Body of pancreas (tissue), 4 donors: ENCODE results near the gene CCDC27. TPM values are rescaled to one million over a fixed set of nuclear protein-coding genes. Genes with fewer than 3 reads are reported as not detected.

ENCODE experiments used
- ATAC-seq: fragments of 150-250 bp; one replicate; pipeline ENCODE4 v1.9.1; 2016
- DNase-seq, 4 donors: peaks; one replicate each; pipeline ENCODE4 v3.0.0-alpha.2; 2019
- H3K27ac ChIP-seq, 4 donors: fragments of 200-600 bp; sonication (generic); 1 replicate in 3 of 4; 2 replicates in 1 of 4; pipeline versions ENCODE4 v1.5.1 to v1.6.1; 2016 to 2019; ENCODE audit warnings: mild to moderate bottlenecking in 1 of 4, mixed read lengths in 1 of 4, moderate library complexity in 1 of 4
- H3K27me3 ChIP-seq, 2 donors: fragments of 200-600 bp; sonication (generic); one replicate each; pipeline ENCODE4 v1.6.0; 2016; ENCODE audit warnings: mild to moderate bottlenecking in 1 of 2
- H3K36me3 ChIP-seq, 2 donors: fragments of 200-600 bp; sonication (generic); replicated peaks in 1 of 2; 2 replicates each; pipeline ENCODE4 v1.5.1; 2016; ENCODE audit warnings: low read depth in 2 of 2; ENCODE audit not compliant: insufficient read depth in 1 of 2
- H3K4me1 ChIP-seq: fragments of 200-600 bp; sonication (generic); one replicate; pipeline ENCODE4 v1.6.0; 2016
- H3K4me3 ChIP-seq, 2 donors: fragments of 200-600 bp; sonication (generic); 1 replicate in 1 of 2; 2 replicates in 1 of 2; pipeline ENCODE4 v1.5.1; 2016 to 2019
- H3K9me3 ChIP-seq, 3 donors: fragments of 200-600 bp; sonication (generic); 1 replicate in 2 of 3; 2 replicates in 1 of 3; pipeline ENCODE4 v1.5.1; 2016
- POLR2A ChIP-seq, 3 donors: fragments of 450-650 bp; IDR thresholded peaks; one replicate each; pipeline ENCODE4 v1.6.1; 2016; ENCODE audit warnings: antibody characterized with exemption in 3 of 3, mild to moderate bottlenecking in 2 of 3
- WGBS, 2 donors: methylation state at CpG; one replicate each; pipeline ENCODE4 v1.1.5; 2017; 5-methylcytosine and 5-hydroxymethylcytosine counted together
- intact Hi-C: fragments of 100-400 bp; cut with DNase I; formaldehyde crosslinking; loops from one replicate; pipeline ENCODE4 v1.15.1; 2023
- total RNA-seq, 2 donors: library from RNA; depleted of rRNA; stranded (reverse); fragments of >200 nt; gene quantifications; one replicate each; pipeline ENCODE4 v1.1.0, GENCODE V29; 2016
- TF ChIP-seq, protein P1 (sequence below), 7 experiments: fragments of 450-650 bp in 4 of 7; fragments of 200-600 bp in 3 of 7; sonication (generic) in 3 of 7; IDR thresholded peaks; one replicate each; pipeline ENCODE4 v1.5.1; 2016 to 2019; ENCODE audit warnings: antibody characterized with exemption in 7 of 7

Gene CCDC27
- total RNA-seq, 2 donors from 2014 or later, result not detected

DNA sequence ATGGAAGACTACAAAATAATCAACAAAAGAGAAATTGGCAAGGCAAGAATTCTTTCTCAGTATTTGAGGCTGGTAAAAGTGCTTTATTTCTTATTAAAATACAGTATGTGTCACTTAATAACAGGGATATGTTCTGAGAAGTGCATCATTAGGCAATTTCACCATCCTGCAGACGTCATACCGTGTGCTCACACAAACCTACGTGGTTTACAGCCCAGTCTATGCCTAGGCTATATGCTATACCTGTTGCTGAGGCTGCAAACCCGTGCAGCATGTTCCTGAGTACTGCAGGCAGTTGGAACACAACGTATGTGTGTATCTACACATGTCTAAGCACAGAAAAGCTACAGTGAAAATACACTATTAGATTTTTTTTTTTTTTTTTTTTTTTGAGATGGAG lies 2.7 kb upstream of the CCDC27 start:
- Histone ChIP-seq H3K27me3 (no peaks in the 10 kb centered on the region), H3K9me3 (no peaks in the 10 kb centered on the region), H3K4me3 (no peak overlapping the region), H3K27ac (no peak overlapping the region), H3K36me3 (no peaks in the 10 kb centered on the region), H3K4me1 (peaks cover 30% of the 10 kb centered on the region)
- 45 to 50% methylated on average over 5 of the region's 5 CpGs for WGBS, 2 donors
- no peak for TF ChIP-seq POLR2A (IDR thresholded peaks at IDR 0.05)
- TF ChIP-seq, protein P1, sequence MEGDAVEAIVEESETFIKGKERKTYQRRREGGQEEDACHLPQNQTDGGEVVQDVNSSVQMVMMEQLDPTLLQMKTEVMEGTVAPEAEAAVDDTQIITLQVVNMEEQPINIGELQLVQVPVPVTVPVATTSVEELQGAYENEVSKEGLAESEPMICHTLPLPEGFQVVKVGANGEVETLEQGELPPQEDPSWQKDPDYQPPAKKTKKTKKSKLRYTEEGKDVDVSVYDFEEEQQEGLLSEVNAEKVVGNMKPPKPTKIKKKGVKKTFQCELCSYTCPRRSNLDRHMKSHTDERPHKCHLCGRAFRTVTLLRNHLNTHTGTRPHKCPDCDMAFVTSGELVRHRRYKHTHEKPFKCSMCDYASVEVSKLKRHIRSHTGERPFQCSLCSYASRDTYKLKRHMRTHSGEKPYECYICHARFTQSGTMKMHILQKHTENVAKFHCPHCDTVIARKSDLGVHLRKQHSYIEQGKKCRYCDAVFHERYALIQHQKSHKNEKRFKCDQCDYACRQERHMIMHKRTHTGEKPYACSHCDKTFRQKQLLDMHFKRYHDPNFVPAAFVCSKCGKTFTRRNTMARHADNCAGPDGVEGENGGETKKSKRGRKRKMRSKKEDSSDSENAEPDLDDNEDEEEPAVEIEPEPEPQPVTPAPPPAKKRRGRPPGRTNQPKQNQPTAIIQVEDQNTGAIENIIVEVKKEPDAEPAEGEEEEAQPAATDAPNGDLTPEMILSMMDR (IDR thresholded peaks at IDR 0.05), result no peak
- intact Hi-C loops, result no loop called here
- DNase-seq (no peak), ATAC-seq (no peak)

DNA sequence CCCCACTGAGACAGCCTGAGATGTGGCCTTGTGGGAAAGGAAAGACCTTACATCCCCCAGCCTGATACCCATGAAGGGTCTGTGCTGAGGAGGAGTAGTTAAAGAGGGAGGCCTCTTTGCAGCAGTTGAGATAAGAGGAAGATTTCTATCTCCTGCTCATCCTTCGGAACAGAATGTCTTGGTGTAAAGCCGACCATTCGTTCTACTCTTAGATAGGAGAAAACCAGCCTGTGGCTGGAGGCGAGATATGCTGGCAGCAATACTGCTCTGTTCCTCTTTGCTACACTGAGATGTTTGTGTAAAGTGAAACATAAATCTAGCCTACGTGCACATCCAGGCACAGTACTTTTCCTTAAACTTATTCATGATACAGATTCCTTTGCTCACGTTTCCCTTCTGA lies 1.5 kb upstream of the CCDC27 start:
- no peak overlapping the region for H3K4me3 ChIP-seq
- no peaks in the 10 kb centered on the region for H3K9me3 ChIP-seq
- DNase-seq (no peak), ATAC-seq (no peak)
- no peak for TF ChIP-seq POLR2A (IDR thresholded peaks at IDR 0.05)
- TF ChIP-seq, protein P1 (IDR thresholded peaks at IDR 0.05), result no peak
- 42 to 54% methylated on average over 6 of the region's 6 CpGs for WGBS, 2 donors
- H3K27me3 ChIP-seq, result no peaks in the 10 kb centered on the region
- H3K27ac ChIP-seq, result no peak overlapping the region
- H3K36me3 ChIP-seq, result no peaks in the 10 kb centered on the region
- intact Hi-C loops, result no loop called here
- H3K4me1 ChIP-seq, result peaks cover 17% of the 10 kb centered on the region

DNA sequence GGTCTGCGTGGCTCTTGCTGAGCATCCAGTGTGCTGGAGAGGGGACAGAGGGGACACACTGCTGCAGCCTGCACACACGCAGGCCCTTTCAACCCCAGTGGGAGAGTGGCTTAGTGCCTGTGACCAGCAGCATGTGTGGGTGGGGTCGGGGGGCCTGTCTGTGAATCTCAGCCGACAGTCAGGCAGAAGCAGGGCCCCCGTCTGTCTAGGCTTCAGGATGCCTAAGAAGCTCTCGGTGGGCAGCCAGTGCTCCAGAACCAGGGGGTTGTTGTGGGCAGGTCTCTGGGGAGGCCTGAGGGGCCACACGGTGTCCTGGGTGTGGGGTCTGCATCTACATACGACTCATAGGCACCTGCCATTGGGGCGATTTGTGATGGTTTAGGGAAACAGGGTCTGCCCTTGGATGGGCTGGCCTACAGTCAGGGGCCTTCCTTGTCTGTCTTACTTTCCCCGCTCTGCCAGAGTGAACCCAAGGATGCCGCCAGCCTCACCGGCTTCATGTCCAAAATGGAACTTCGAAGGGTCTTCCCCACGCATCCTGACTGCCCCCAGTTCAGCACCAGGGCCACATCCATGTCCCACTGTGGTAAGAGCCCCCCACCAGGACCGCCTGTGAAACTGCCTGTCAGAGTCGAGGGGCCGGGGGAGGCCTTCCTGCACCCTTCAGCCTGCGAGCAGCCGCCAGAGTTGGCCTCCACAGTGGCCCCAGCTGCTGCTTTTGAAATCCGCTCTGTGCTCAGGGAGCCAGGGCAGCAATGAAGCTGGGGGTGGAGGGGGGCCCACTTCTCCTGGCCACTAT lies 1.6 kb downstream of the CCDC27 start:
- no peaks in the 10 kb centered on the region for H3K4me1 ChIP-seq
- no peak for DNase-seq
- H3K4me3 ChIP-seq, result no peak overlapping the region
- ATAC-seq, result no peak
- no peaks in the 10 kb centered on the region for H3K27me3 ChIP-seq
- no peak overlapping the region for H3K27ac ChIP-seq
- no peaks in the 10 kb centered on the region for H3K9me3 ChIP-seq
- TF ChIP-seq, protein P1 (IDR thresholded peaks at IDR 0.05), result no peak
- no peak for TF ChIP-seq POLR2A (IDR thresholded peaks at IDR 0.05)
- no peaks in the 10 kb centered on the region for H3K36me3 ChIP-seq
- 73 to 83% methylated on average over 11 to 20 of the region's 20 CpGs for WGBS, 2 donors
- intact Hi-C loops, result no loop called here

DNA sequence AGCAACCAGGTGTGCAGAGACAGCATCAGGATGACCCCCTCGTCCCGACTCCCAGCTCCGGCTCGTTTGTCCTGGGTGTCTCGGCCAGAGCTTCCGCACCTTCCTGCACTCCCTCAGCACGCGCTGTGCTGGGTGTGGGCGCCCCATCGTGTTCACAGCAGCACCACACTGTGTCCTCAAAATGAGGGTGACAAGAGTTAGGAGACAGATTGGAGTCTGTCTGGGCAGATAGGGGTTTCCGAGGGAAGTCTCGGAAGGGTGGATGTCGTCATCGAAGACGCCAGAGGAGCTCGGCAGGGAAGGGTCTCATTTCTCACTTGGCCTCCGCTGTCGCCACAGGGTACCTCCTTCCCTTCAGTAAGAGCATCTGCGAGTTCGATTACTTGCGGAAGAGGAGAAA lies 4.1 kb downstream of the CCDC27 start:
- ATAC-seq (no peak), DNase-seq (no peak)
- no peaks in the 10 kb centered on the region for H3K36me3 ChIP-seq
- no peak overlapping the region for H3K27ac ChIP-seq
- no peak overlapping the region for H3K4me3 ChIP-seq
- H3K9me3 ChIP-seq, result no peaks in the 10 kb centered on the region
- no peaks in the 10 kb centered on the region for H3K27me3 ChIP-seq
- intact Hi-C loops, result no loop called here
- no peaks in the 10 kb centered on the region for H3K4me1 ChIP-seq
- WGBS, 2 donors, result 70 to 71% methylated on average over 21 of the region's 21 CpGs
- TF ChIP-seq POLR2A (IDR thresholded peaks at IDR 0.05), result no peak
- TF ChIP-seq, protein P1 (IDR thresholded peaks at IDR 0.05), result no peak

DNA sequence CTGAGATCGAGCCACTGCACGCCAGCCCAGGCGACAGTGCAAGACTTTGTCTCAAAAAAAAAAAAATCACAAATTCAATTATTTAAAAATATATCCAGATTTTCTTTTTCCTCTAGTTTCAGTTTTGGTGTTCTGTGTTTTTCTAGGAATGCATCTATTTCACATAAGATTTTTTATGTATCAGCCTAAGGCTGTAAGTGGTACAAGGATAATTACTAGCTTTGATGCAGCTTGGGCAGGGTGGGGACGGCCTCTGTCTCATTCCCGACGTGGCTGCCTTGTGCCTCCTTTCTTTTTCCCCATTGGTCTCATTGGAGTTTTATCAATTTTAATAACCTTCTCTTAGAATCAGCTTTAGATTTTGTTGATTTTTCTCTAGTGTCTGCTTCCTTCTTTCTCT lies 6.9 kb downstream of the CCDC27 start:
- Histone ChIP-seq H3K4me1 (no peaks in the 10 kb centered on the region), H3K4me3 (no peak overlapping the region), H3K27ac (no peak overlapping the region), H3K27me3 (no peaks in the 10 kb centered on the region), H3K36me3 (no peaks in the 10 kb centered on the region), H3K9me3 (no peaks in the 10 kb centered on the region)
- intact Hi-C loops, result no loop called here
- DNase-seq, result no peak
- 79 to 80% methylated on average over 6 of the region's 6 CpGs for WGBS, 2 donors
- no peak for TF ChIP-seq POLR2A (IDR thresholded peaks at IDR 0.05)
- TF ChIP-seq, protein P1 (IDR thresholded peaks at IDR 0.05), result no peak
- no peak for ATAC-seq
